IPS DF 6.9 (cell line): ENCODE results near the gene CDCA3.

Source experiments
- DNase-seq: peaks from one replicate; pipeline ENCODE4 v3.0.0-alpha.2; 2013; ENCODE audit warnings: low read depth, low spot score
- H3K27ac ChIP-seq: one replicate; pipeline ENCODE4 v1.5.1; 2013; ENCODE audit warnings: low read length, control low read depth
- H3K27me3 ChIP-seq: 2 replicates; pipeline ENCODE4 v1.6.1; 2013; ENCODE audit warnings: mild to moderate bottlenecking, low read length; ENCODE audit not compliant: control insufficient read depth, insufficient read depth
- H3K36me3 ChIP-seq: 2 replicates; pipeline ENCODE4 v1.6.1; 2013; ENCODE audit warnings: low read length; ENCODE audit not compliant: control insufficient read depth, insufficient read depth
- H3K4me1 ChIP-seq: 2 replicates; pipeline ENCODE4 v1.6.1; 2013; ENCODE audit warnings: low read length; ENCODE audit not compliant: control insufficient read depth, insufficient read depth
- H3K4me3 ChIP-seq: 2 replicates; pipeline ENCODE4 v1.5.1; 2013; ENCODE audit warnings: mild to moderate bottlenecking, low read length
- H3K9me3 ChIP-seq: 2 replicates; pipeline ENCODE4 v1.6.1; 2013; ENCODE audit warnings: low read length, inconsistent platforms; ENCODE audit not compliant: control insufficient read depth, insufficient read depth
- WGBS: extraction: QIAGEN DNeasy Blood & Tissue Kit; methylation state at CpG from one replicate; pipeline ENCODE4 v1.1.7; 2013; ENCODE audit warnings: mixed read lengths, missing lambda C conversion rate; ENCODE audit not compliant: insufficient read length, insufficient coverage; 5-methylcytosine and 5-hydroxymethylcytosine counted together

The CDCA3 gene

DNA sequence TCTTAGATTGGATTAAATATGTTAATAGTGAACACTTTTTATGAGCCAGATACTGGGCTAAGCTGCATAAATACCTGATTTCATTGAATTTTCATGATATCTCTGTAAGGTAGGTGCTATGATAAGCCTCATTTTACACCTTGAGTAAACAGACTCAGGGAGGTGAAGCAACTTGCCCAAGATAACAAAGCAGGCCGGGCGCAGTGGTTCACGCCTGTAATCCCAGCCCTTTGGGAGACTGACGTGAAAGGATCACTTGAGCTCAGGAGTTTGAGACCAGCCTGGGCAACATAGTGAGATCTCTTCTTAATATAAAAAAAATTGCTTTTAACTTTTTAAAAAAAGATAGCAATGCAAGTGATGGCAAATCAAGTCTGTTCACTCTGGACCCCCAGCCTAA is 9.0 kb downstream of the CDCA3 start:
- 0 out of 2 replicates have a peak, but pooled peaks cover 1% of the 10 kb centered on the region for H3K4me1 ChIP-seq
- H3K9me3 ChIP-seq: no peaks in the 10 kb centered on the region
- H3K36me3 ChIP-seq: peaks cover 50% of the 10 kb centered on the region
- H3K27ac ChIP-seq: no peak overlapping the region
- no CpG with 5 or more reads among the region's 4 CpGs for WGBS
- DNase-seq: no peak
- H3K27me3 ChIP-seq: no peaks in the 10 kb centered on the region
- no peak overlapping the region for H3K4me3 ChIP-seq

DNA sequence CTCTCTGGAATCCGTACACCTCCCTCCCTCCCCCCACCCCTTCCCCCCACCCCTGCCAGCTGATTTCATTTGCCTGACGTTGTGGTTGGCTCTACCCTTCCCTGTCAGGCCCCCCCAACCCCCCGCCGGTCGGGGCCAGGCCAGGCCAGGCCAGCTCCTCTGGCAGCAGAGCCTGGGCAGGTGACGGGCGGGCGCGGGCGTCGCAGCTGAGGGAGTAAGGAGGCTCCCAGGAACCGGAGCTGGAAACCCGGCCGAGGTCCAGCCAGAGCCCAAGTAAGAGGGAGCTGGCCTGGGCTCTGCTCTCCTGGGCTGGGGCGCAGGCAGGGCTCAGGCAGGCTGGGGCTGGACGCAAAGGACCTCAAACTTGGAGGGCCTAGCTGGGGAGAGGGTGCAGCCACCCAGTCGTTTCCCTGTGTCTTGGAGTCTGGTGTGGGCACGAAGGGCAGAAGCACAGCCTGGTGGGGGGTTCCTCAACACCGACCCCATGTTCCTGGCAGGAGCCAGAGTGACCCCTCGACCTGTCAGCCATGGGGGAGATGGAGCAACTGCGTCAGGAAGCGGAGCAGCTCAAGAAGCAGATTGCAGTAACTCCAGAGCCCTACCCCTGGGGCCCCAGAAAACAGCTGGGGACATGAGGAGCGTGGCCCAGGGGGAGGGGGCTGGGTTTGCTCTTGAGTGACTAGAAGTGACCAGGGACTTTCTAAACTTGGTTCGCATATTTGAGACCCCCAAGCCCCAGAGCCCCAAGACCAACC is 10.1 kb downstream of the CDCA3 start, which contains the start of gene GNB3:
GNB3 (plus strand) TSS at position 165 of the 755 bp plus-strand sequence; CDS start at position 528, 363 bp downstream.
- no peak for DNase-seq
- Histone ChIP-seq H3K27me3 (no peaks in the 10 kb centered on the region), H3K27ac (no peak within 1 kb of the TSS), H3K36me3 (peaks cover 45% of the 10 kb centered on the region), H3K4me3 (no peak within 1 kb of the TSS), H3K9me3 (no peaks in the 10 kb centered on the region), H3K4me1 (0 out of 2 replicates have a peak, but pooled peaks cover 1% of the 10 kb centered on the region)
- no CpG with 5 or more reads among the region's 24 CpGs for WGBS

DNA sequence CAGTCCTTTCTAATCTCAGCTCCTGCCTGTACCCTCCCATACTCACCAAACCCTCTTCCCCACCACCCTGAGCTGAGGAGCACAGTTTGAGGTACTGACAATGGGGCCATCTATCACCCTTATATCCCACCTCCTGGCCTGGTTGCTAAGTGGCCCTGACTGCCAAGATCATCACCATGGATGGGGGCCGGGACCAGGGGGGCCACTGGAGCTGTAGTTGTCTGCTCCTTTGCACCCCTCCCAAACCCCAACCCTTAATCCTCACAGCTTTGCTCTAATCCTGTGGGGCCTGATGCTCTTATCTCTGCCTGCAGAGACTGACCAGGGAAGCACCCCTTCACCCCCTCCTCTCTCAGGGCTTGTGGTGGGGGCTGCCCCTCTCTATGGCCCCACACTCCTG is 10.8 kb downstream of the CDCA3 start:
- H3K36me3 ChIP-seq: peaks cover 42% of the 10 kb centered on the region
- H3K4me3 ChIP-seq: no peak overlapping the region
- WGBS: no CpG with 5 or more reads among the region's 1 CpG
- H3K9me3 ChIP-seq: no peaks in the 10 kb centered on the region
- H3K27ac ChIP-seq: no peak overlapping the region
- no peaks in the 10 kb centered on the region for H3K27me3 ChIP-seq
- no peak for DNase-seq
- 0 out of 2 replicates have a peak, but pooled peaks cover 1% of the 10 kb centered on the region for H3K4me1 ChIP-seq

DNA sequence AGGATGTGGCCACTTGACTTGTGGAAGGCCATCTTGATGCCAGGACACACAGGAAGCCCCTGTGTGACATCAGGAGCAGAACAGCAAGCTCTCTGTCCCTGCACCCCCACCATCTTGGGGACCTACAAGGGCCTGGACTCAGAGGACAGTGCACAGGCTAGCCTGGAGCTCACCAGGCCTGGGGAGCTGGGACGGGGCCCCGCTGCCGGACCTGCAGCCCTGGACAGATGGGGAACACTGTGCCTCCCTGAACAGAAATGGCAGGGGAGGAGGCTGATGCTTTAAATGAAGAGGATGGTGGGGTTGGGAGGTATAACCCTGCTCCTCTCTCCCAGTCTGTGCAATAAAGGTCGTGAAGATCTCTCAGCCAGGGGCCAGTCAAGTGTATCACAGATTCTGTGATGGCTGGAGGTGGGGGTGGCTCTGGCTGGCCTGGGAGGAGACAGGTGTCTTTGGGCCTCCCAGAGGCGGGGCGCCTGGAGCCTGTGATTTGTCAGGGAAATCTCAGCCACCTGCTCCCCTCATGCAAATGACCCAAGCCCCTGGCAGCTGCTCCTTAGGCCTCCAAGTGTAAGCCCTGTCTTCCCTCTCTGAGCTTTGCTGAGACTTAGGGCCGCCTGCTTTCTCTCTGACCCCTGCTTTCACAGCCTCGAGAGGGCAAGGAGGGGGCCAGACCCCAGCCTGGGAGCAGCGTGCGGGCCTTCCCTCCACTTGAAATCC is 11.4 kb downstream of the CDCA3 start:
- DNase-seq: no peak
- Histone ChIP-seq H3K36me3 (peaks cover 38% of the 10 kb centered on the region), H3K4me3 (no peak overlapping the region), H3K27me3 (no peaks in the 10 kb centered on the region), H3K27ac (no peak overlapping the region), H3K4me1 (0 out of 2 replicates have a peak, but pooled peaks cover 1% of the 10 kb centered on the region), H3K9me3 (no peaks in the 10 kb centered on the region)
- no CpG with 5 or more reads among the region's 10 CpGs for WGBS

DNA sequence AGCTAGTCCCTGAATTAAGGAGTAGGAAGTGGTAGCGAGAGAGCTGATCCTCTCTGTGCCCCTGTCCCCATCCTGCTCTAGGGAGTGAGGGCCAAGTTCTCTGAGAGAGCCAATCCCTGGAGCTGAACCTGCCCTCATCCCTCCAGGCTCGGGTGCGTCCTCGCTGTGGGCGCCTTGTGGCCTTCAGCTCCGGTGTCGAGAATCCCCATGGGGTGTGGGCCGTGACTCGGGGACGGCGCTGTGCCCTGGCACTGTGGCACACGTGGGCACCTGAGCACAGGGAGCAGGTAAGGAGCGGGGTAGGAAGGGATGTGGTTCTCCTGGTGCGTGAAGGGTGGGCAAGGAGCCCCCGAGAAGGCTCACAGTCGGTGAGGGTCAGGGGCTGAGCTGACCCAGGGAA is 12.2 kb downstream of the CDCA3 start:
- Histone ChIP-seq H3K9me3 (no peaks in the 10 kb centered on the region), H3K4me3 (no peak overlapping the region), H3K27me3 (no peaks in the 10 kb centered on the region), H3K36me3 (peaks cover 37% of the 10 kb centered on the region), H3K4me1 (0 out of 2 replicates have a peak, but pooled peaks cover 1% of the 10 kb centered on the region), H3K27ac (no peak overlapping the region)
- no peak for DNase-seq
- no CpG with 5 or more reads among the region's 16 CpGs for WGBS

DNA sequence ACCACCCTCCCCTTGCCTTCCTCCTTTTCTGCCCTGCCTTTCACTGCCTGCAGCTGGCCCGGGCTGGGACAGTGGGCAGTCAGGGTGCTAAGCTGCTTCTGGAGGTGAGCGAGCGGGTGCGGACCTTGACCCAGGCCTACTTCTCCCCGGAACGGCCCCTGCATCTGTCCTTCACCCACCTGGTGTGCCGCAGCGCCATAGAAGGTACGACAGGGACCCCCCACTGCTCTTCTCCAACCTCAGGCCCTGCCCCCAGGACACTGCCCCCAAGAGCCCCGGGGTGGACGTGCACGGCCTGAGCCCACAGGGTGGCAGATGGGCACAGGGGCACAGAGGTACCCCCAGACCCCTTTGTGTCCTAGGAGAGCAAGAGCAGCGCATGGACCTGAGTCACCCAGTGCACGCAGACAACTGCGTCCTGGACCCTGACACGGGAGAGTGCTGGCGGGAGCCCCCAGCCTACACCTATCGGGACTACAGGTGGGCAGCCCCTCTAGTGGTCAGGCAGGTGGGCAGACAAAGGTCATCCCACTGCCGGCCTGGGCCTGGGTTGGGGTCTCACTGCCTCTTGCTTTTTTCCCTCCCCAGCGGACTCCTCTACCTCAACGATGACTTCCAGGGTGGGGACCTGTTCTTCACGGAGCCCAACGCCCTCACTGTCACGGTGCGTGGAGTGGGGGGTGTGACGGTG is 13.6 kb downstream of the CDCA3 start:
- no CpG with 5 or more reads among the region's 26 CpGs for WGBS
- no peak for DNase-seq
- no peaks in the 10 kb centered on the region for H3K27me3 ChIP-seq
- H3K36me3 ChIP-seq: peaks cover 35% of the 10 kb centered on the region
- H3K4me3 ChIP-seq: no peak overlapping the region
- H3K27ac ChIP-seq: no peak overlapping the region
- H3K9me3 ChIP-seq: no peaks in the 10 kb centered on the region
- no peaks in the 10 kb centered on the region for H3K4me1 ChIP-seq

DNA sequence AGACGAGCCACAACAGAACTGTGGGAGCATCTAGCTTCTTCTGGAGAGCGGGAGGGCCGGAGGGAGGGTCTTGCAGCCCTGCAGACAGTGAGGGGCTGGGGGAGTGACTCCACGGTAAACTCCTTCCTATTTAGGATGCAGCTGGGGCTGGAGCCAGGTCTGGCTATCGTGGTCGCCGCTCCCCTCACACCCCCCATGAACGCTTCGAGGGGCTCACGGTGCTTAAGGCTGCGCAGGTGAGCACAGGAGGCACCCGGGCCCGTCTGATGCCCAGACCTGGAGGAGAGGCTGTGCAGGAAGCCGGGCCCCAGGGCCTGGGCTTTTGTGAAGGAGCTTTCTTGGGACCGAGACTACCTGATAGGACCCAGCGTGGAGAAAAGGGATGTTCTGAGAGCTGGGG is 14.2 kb downstream of the CDCA3 start:
- WGBS: no CpG with 5 or more reads among the region's 16 CpGs
- H3K27me3 ChIP-seq: no peaks in the 10 kb centered on the region
- no peak for DNase-seq
- H3K9me3 ChIP-seq: no peaks in the 10 kb centered on the region
- no peak overlapping the region for H3K4me3 ChIP-seq
- peaks cover 37% of the 10 kb centered on the region for H3K36me3 ChIP-seq
- no peak overlapping the region for H3K27ac ChIP-seq
- no peaks in the 10 kb centered on the region for H3K4me1 ChIP-seq

DNA sequence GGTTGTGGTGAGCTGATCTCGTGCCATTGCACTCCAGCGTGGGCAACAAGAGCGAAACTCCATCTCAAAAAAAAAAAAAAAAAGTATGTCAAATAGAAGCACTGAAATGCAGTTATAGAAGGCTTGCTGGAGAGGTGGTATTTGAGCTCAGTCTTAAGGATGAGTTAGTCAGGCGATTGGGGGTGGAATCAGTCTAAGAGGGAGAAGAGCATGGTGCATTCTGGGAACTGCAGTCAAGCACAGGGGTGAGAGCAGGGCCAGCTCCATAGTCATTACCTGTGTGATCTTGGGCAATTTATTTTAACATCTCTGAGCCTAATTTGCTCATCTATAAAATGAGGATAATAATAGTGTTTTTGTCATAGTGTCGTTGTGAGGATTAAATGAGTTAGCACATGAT is 16.2 kb downstream of the CDCA3 start:
- H3K4me1 ChIP-seq: no peaks in the 10 kb centered on the region
- no peak for DNase-seq
- WGBS: no CpG with 5 or more reads among the region's 5 CpGs
- peaks cover 49% of the 10 kb centered on the region for H3K36me3 ChIP-seq
- no peaks in the 10 kb centered on the region for H3K27me3 ChIP-seq
- H3K4me3 ChIP-seq: no peak overlapping the region
- no peak overlapping the region for H3K27ac ChIP-seq
- H3K9me3 ChIP-seq: no peaks in the 10 kb centered on the region

DNA sequence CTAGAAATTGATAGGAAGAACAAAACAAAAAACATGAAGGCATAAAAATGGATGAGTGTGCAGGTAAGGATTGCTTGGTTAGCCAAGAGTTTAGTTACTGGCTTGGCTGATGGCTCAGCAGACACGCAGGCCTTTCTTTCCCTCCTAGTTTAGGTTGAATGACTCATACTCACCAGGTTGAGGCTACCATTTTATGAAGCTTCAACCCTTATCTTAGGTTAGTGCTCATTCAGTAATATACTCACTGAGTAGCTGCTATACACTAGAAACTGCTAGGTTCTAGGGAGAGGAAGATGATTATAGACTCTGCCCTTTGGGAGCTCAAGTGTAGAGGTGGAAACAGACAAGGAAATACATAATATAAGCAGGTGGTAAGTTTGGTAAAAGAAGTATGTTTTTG is 16.8 kb downstream of the CDCA3 start:
- peaks cover 44% of the 10 kb centered on the region for H3K36me3 ChIP-seq

DNA sequence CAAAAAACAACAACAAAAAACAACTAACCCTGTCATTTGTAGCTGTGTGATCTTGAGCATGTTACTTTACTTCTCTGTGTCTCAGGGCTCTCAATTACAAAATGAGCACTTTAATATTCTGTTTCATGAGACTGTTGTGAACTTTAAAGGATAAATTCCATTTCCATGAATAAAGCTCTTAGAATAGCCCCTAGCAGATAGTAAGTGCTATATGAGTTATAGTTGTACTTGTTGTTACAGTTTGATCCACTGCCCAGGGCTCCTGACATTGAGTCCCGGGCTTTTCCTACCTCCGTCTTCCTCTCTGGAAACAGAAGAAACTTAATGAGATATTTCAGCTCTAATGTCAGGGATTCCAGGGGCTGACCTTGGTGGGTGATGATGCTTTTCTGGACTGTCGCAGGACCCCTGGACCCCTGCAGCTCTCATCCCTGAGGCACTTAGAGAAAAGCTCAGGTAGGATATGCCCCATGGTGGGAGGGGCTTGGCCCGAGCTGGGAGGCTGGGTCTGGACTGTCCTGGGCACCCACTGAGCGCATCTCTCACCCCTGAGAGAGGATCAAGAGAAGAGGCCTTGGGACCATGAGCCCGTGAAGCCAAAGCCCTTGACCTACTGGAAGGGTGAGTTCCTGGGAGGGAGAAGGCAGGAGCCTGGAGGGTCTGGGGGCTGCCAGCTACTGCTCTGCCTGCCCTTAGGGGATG is 17.7 kb downstream of the CDCA3 start:
- no CpG with 5 or more reads among the region's 6 CpGs for WGBS
- Histone ChIP-seq H3K36me3 (peaks cover 39% of the 10 kb centered on the region), H3K4me1 (no peaks in the 10 kb centered on the region), H3K27me3 (no peaks in the 10 kb centered on the region), H3K4me3 (no peak overlapping the region), H3K27ac (no peak overlapping the region), H3K9me3 (no peaks in the 10 kb centered on the region)
- DNase-seq: no peak

More for the DNA sequence above, 16.8 kb downstream of the CDCA3 start:
- Histone ChIP-seq H3K9me3 (no peaks in the 10 kb centered on the region), H3K27ac (no peak overlapping the region), H3K4me3 (no peak overlapping the region), H3K27me3 (no peaks in the 10 kb centered on the region), H3K4me1 (no peaks in the 10 kb centered on the region)
- no CpG with 5 or more reads among the region's 1 CpG for WGBS
- no peak for DNase-seq
